ENCODE results near the gene MAP3K7. TPM values are rescaled to one million over a fixed set of nuclear protein-coding genes. Genes with fewer than 3 reads are reported as not detected.

The MAP3K7 gene
- total RNA-seq, 1 donor from 2014 or later = 21.9 TPM

DNA sequence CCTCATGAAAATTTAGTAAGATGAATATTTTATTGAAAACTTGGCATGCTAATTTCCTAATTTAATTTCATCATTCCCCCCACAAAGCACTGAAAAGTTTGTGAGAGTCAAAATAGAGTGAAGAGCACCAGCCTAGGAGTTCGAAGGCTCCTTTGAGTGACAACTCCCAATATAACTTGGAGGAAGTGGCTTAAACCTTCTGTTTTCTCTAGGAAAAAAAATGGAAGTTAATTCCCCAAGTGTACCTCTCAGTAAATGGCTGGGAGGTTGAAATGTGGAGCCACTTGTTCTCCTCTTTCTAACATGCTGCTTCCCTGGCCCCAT lies 107.3 kb downstream of the MAP3K7 start:
- no peak overlapping the region for H3K4me3 ChIP-seq (ENCODE audit: low read depth, low read length)
- TF ChIP-seq, protein P1, sequence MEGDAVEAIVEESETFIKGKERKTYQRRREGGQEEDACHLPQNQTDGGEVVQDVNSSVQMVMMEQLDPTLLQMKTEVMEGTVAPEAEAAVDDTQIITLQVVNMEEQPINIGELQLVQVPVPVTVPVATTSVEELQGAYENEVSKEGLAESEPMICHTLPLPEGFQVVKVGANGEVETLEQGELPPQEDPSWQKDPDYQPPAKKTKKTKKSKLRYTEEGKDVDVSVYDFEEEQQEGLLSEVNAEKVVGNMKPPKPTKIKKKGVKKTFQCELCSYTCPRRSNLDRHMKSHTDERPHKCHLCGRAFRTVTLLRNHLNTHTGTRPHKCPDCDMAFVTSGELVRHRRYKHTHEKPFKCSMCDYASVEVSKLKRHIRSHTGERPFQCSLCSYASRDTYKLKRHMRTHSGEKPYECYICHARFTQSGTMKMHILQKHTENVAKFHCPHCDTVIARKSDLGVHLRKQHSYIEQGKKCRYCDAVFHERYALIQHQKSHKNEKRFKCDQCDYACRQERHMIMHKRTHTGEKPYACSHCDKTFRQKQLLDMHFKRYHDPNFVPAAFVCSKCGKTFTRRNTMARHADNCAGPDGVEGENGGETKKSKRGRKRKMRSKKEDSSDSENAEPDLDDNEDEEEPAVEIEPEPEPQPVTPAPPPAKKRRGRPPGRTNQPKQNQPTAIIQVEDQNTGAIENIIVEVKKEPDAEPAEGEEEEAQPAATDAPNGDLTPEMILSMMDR (conservative IDR thresholded peaks at IDR 0.05; ENCODE audit: low read depth, low read length) = no peak
- no peak for DNase-seq (ENCODE audit: low read depth)

- DNase-seq (ENCODE audit: low read depth) = peak; percentile 70
- H3K4me3 ChIP-seq (ENCODE audit: low read depth, low read length) = no peak overlapping the region
- TF ChIP-seq, protein P1 (conservative IDR thresholded peaks at IDR 0.05; ENCODE audit: low read depth, low read length) = peak; percentile 93
Measured at GRCh38 chr6:90478789-90479602, 107.9 kb downstream of the MAP3K7 start.

GRCh38 chr6:90478278-90478677 lies 108.6 kb downstream of the MAP3K7 start:
- DNase-seq (ENCODE audit: low read depth) = no peak
- TF ChIP-seq, protein P1 (conservative IDR thresholded peaks at IDR 0.05; ENCODE audit: low read depth, low read length) = no peak

GRCh38 chr6:90477366-90477765 lies 109.5 kb downstream of the MAP3K7 start:
- no peak overlapping the region for H3K4me3 ChIP-seq (ENCODE audit: low read depth, low read length)
- TF ChIP-seq, protein P1 (conservative IDR thresholded peaks at IDR 0.05; ENCODE audit: low read depth, low read length) = no peak
- no peak for DNase-seq (ENCODE audit: low read depth)

More at GRCh38 chr6:90478278-90478677, 108.6 kb downstream of the MAP3K7 start:
- H3K4me3 ChIP-seq (ENCODE audit: low read depth, low read length) = no peak overlapping the region

- no peak overlapping the region for H3K4me3 ChIP-seq (ENCODE audit: low read depth, low read length)
- TF ChIP-seq, protein P1 (conservative IDR thresholded peaks at IDR 0.05; ENCODE audit: low read depth, low read length) = no peak
- no peak for DNase-seq (ENCODE audit: low read depth)
Measured at GRCh38 chr6:90472716-90473115, 114.2 kb downstream of the MAP3K7 start.

- DNase-seq (ENCODE audit: low read depth) = no peak
- TF ChIP-seq, protein P1 (conservative IDR thresholded peaks at IDR 0.05; ENCODE audit: low read depth, low read length) = no peak
- H3K4me3 ChIP-seq (ENCODE audit: low read depth, low read length) = no peak overlapping the region
Measured at GRCh38 chr6:90471263-90471662, 115.6 kb downstream of the MAP3K7 start.

GRCh38 chr6:90469906-90470305 lies 117.0 kb downstream of the MAP3K7 start:
- TF ChIP-seq, protein P1 (conservative IDR thresholded peaks at IDR 0.05; ENCODE audit: low read depth, low read length) = no peak
- no peak overlapping the region for H3K4me3 ChIP-seq (ENCODE audit: low read depth, low read length)
- DNase-seq (ENCODE audit: low read depth) = no peak
